ENCODE data around the gene TUBA1C.
"Not testable (repeated sequence)": the region's sequence is repeated elsewhere in the genome, so short reads cannot be mapped to it uniquely, and the experiment has no call there.

The TUBA1C gene

GRCh38 chr12:49298160-49298559 is 33.3 kb downstream of the TUBA1C start:
- DNase-seq (ENCODE audit: insufficient read length, low spot score) (no peak), FAIRE-seq (no peak)
- TF ChIP-seq POLR2A (IDR thresholded peaks at IDR 0.05; ENCODE audit: low read depth, low read length): no peak

- TF ChIP-seq POLR2A (IDR thresholded peaks at IDR 0.05; ENCODE audit: low read depth, low read length): no peak
- FAIRE-seq: no peak
- no peak for DNase-seq (ENCODE audit: insufficient read length, low spot score)
Observed at GRCh38 chr12:49301760-49302159, 36.9 kb downstream of the TUBA1C start.

- FAIRE-seq (no peak), DNase-seq (ENCODE audit: insufficient read length, low spot score) (no peak)
- no peak for TF ChIP-seq POLR2A (IDR thresholded peaks at IDR 0.05; ENCODE audit: low read depth, low read length)
Observed at GRCh38 chr12:49304161-49304560, 39.3 kb downstream of the TUBA1C start.

GRCh38 chr12:49305762-49306510 is 41.1 kb downstream of the TUBA1C start:
- DNase-seq (ENCODE audit: insufficient read length, low spot score) (no peak), FAIRE-seq (no peak)
- TF ChIP-seq POLR2A (IDR thresholded peaks at IDR 0.05; ENCODE audit: low read depth, low read length): no peak

- DNase-seq (ENCODE audit: insufficient read length, low spot score) (no peak), FAIRE-seq (no peak)
- no peak for TF ChIP-seq POLR2A (IDR thresholded peaks at IDR 0.05; ENCODE audit: low read depth, low read length)
Observed at GRCh38 chr12:49309386-49309785, 44.5 kb downstream of the TUBA1C start.

GRCh38 chr12:49310451-49311000 is 45.6 kb downstream of the TUBA1C start:
- not testable (repeated sequence) for DNase-seq (ENCODE audit: insufficient read length, low spot score); FAIRE-seq

GRCh38 chr12:49314811-49315210 is 49.9 kb downstream of the TUBA1C start:
- TF ChIP-seq POLR2A (IDR thresholded peaks at IDR 0.05; ENCODE audit: low read depth, low read length): no peak
- DNase-seq (ENCODE audit: insufficient read length, low spot score): no peak
- FAIRE-seq: no peak

- not testable (repeated sequence) for DNase-seq (ENCODE audit: insufficient read length, low spot score); FAIRE-seq
Observed at GRCh38 chr12:49317118-49317517, 52.2 kb downstream of the TUBA1C start.

GRCh38 chr12:49320411-49321103 is 55.7 kb downstream of the TUBA1C start:
- FAIRE-seq; DNase-seq (ENCODE audit: insufficient read length, low spot score): not testable (repeated sequence)

GRCh38 chr12:49322367-49322707 is 57.5 kb downstream of the TUBA1C start:
- no peak for TF ChIP-seq POLR2A (IDR thresholded peaks at IDR 0.05; ENCODE audit: low read depth, low read length)
- DNase-seq (ENCODE audit: insufficient read length, low spot score): no peak
- FAIRE-seq: no peak

GRCh38 chr12:49322708-49323523 is 58.0 kb downstream of the TUBA1C start, which contains the start of gene TROAP:
Gene TROAP (plus strand): TSS chr12:49323255. CDS start chr12:49323609, 354 bp downstream.
- DNase-seq (ENCODE audit: insufficient read length, low spot score): peak; percentile 98
- TF ChIP-seq POLR2A (IDR thresholded peaks at IDR 0.05; ENCODE audit: low read depth, low read length): peak; percentile 87
- peak; percentile 94 for FAIRE-seq

GRCh38 chr12:49323524-49324097 is 58.7 kb downstream of the TUBA1C start:
- no peak for TF ChIP-seq POLR2A (IDR thresholded peaks at IDR 0.05; ENCODE audit: low read depth, low read length)
- FAIRE-seq (no peak), DNase-seq (ENCODE audit: insufficient read length, low spot score) (no peak)

All from H54 (cell line).